HPDE6-E6E7 (cell line): ENCODE data around the gene PHF21B.
"Not testable (repeated sequence)": the region's sequence is repeated elsewhere in the genome, so short reads cannot be mapped to it uniquely, and the experiment has no call there.

ENCODE experiments used
- DNase-seq: peaks from one replicate; pipeline ENCODE4 v3.0.0; 2011; ENCODE audit warnings: missing footprints; ENCODE audit errors: extremely low spot score

PHF21B gene

DNA sequence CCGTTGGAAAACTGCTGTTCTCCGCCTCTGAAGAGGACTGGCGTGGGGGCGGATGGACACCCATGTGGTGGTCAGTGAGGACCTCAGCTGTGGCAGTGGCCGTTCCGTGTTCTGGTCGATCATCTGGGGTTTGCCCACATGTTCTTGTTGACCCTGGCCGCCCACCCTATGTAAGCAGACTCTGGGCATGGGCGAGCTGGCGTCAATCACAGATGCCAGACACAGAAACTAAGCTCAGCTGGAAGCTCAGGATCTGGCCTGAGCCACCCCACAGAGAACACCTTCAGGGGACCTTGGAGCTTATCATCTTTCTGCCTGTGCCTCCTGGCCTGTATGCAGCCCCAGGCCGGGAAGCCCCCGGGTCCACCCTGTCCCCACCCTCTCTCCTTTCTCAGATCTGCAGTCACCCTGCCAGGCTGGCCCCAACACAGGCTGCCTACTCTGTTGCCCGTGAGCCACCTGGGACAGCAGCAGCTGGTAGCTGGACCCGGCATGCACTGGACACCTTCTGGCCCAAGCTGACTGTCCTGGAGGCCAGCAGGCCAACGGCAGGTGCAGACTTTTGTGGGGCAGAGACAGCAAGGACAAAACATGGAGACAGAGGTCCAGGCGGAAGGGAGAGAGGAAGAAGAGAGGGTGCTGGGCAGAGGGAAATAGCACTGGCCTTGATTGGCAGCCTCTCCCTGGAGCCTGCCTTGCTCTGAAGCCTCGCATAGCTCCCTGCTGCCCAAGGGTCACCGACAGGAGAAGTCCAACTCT lies 91.5 kb downstream of the PHF21B start:
- no peak for DNase-seq

DNA sequence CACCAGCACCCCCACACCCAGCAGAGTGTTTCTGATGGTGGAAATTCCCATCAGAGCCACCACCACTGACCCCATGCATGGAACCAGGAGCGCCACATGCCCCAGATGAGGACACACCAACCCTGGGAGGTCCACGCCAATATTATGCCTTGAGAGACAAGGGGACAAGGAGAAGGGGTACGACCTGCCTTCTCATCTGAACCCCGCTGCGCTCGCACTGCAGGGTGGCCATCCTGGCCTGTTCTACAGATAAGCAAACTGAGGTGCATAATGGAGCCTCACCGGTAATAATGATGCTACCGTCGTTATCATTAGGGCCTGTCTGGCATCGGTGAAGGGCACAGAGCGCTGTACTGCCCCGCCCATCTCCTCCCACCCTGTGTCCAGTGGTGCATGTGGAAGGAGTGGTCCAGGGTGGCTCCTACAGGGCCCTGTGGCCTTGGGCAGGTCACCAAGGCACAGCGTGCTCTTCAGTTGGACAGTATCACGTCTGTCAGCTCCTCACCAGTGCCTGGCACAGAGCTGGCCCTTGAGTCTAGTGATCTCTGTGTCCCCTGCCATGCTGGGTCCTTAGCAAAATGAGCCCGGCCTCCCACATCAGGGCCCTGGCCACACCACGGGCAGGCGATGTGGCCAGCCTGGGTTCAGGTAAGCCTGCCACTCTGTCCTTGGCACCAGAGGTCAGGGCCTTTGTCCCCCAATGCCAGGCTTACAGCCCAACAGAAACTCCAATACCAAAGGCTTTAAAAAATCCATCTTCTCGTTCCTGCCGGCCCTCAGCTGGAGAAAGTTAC lies 92.2 kb downstream of the PHF21B start:
- no peak for DNase-seq

GRCh38 chr22:44916281-44917231 lies 93.2 kb downstream of the PHF21B start:
- DNase-seq, result no peak

DNA sequence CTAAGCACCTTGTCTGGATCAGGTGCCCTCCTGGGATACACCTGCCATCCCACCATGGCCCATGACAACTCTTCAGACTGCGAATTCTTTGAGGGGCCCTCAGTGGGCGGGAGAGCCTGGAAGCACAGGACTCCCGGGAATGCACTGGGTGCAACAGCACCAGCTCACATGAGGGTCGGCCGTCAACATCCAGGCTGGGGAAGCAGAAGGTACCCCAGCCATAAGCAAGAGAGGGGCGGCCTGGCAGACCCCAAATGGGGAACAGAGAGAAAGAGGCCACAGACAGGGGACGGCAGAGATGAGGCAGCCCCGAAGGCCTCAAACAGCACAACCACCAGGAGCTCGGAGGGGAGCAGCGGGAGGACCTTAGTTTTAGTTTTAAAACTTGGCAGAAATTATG lies 94.4 kb downstream of the PHF21B start:
- no peak for DNase-seq

GRCh38 chr22:44914026-44914721 lies 95.6 kb downstream of the PHF21B start:
- no peak for DNase-seq

- no peak for DNase-seq
Observed at GRCh38 chr22:44913198-44913983, 96.4 kb downstream of the PHF21B start.

DNA sequence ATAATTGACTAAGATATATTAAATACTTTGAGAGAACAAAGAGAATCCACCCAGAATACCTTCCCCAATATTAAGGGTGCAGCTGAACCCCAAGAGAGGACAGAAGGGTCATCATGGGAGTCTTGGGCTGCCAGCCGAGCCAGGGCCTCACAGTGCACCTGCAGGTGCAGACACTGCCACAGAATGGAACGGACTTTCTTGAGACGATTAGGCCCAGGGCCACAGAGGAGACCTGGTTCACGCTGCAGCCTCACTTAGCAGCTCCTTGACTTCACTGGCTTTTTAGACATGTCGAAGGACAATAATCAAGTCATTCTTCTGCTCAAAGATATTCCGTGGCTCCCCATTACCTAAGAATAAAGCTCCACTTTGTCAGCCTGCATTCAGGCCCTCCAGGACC lies 100.6 kb downstream of the PHF21B start:
- DNase-seq, result no peak

- no peak for DNase-seq
Observed at GRCh38 chr22:44907765-44908737, 101.8 kb downstream of the PHF21B start.

- DNase-seq, result no peak
Observed at GRCh38 chr22:44906999-44907644, 102.7 kb downstream of the PHF21B start.

DNA sequence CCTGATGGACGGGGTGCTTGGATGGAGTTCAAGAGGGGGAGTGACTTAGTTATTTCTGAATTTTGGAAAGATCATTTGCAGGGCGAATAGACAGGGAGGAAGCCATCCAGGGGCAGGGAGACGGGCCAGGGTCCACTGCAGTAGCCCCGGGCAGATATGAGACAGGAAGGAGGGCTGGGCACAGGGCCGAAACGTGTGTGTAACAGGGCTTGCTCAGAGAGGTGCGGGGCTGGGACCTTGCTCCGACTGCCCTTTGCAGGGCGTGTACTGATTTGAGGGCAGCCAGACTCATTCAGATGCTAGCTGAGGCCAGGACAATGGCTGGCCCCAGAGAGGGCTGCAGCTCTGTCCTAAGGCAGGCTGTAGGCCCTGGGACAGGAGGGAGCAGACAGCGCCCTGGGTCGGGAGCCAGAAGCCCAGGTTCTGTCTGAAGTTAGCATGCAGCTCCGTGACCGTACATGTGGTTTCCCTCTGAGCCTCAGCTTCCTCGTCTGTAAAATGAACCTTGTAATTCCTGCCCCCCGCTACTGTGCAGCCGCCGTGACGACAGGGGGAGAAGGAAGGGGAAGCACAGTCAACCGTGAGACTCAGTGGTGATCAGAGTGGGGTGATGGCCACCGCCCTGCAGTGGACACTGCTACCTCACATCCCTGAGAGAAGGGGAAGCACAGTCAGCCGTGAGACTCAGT lies 103.4 kb downstream of the PHF21B start:
- DNase-seq, result no peak

- not testable (repeated sequence) for DNase-seq
Observed at GRCh38 chr22:44904492-44905152, 105.2 kb downstream of the PHF21B start.

DNA sequence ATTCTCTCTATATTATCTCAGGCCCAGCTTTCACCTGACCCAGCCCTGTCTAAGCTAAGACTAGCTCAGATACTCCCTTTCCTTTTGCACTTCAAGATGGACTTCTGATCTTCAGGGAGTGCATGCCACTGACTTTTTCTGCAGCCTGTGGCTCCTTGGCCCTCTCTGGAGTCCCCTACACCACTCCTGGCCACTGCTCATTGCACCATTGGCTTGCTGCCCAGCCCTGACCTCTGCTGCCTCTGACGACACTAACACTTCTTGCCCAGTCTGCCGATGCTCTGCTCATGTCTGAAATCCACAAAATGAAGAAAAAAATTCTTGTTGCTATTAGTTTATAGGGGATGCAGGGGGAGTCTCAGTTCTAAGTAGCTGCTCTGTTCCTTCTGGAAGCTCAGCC lies 106.6 kb downstream of the PHF21B start:
- not testable (repeated sequence) for DNase-seq

DNA sequence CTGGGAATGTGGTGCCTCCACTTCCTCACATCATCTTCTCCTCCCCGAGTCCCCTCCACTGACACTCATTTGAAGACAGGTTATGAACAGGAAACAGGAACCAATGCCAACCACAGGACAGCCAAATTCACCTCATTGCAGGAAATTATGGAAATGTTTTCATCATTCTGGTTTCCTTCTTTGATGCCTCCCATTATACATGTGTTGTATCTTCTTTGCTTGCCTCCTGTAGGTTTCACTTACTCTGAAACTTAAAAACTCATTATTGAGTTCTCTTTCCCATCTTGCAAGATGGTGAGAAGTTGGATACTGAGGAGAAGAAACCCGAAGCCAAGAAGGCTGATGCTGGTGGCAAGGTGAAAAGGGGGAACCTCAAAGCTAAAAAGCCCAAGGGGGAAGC lies 108.5 kb downstream of the PHF21B start:
- no peak for DNase-seq

DNA sequence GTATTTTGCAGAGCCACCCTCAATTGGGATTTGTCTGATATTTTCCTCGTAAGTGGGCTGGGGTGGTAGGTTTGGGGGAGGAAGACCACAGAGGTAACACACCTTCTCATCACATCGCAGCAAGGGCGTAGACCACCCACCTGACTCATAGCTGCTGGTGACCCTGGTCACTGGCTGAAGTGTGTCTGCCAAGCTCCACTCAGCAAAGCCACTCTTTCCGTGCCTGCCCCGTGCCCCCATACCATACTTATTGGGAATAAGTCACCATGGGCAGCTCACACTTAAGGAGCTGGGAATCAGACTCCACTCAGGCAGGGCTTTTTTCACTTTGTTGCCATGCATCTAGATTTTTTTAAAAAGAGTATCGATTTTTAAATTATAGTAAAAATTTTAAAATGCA lies 111.6 kb downstream of the PHF21B start:
- no peak for DNase-seq

GRCh38 chr22:44895296-44896055 lies 114.3 kb downstream of the PHF21B start:
- DNase-seq, result no peak

- no peak for DNase-seq
Observed at GRCh38 chr22:44894782-44895181, 115.0 kb downstream of the PHF21B start.

DNA sequence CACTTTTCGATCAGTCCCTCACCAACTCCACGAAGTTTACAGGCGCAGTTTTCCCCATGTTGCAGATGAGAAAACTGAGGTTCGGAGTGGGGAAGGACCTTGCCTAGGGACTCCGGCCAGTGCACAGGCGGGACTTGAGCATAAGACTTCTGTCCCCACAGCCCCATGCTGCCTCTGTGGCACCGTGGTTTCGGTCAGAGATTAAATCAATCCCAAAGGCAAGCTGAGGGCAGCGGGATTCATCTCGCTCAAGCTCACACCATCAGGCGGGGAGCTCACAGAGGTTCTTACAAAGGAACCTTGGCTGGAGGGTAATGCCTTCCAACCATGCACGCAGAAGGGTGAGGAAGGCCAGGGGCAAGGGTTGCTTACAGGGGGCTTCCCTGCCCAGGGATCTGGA lies 115.5 kb downstream of the PHF21B start:
- DNase-seq, result no peak
